H9 (cell line): ENCODE measurements around the gene HLF. TPM values are rescaled to one million over a fixed set of nuclear protein-coding genes. Genes with fewer than 3 reads are reported as not detected.
A peak's percentile ranks its signal among the peaks of the same experiment; 100 is the strongest.

Experiments
- DNase-seq: peaks from one replicate; pipeline ENCODE4 v3.0.0-alpha.2; 2017
- H2AFZ ChIP-seq: one replicate; pipeline ENCODE4 v1.6.1; 2013; ENCODE audit warnings: mild to moderate bottlenecking, low read length, control low read depth, moderate library complexity
- H2AK5ac ChIP-seq: 2 replicates; pipeline ENCODE4 v1.6.1; 2013; ENCODE audit warnings: low read length, control low read depth, mixed read lengths; ENCODE audit not compliant: insufficient read length
- H2BK120ac ChIP-seq: one replicate; pipeline ENCODE4 v1.6.1; 2013; ENCODE audit warnings: low read depth, mild to moderate bottlenecking, low read length, control low read depth, inconsistent platforms; ENCODE audit not compliant: poor library complexity, severe bottlenecking
- H2BK12ac ChIP-seq: 2 replicates; pipeline ENCODE4 v1.6.1; 2013; ENCODE audit warnings: low read length, control low read depth, mixed read lengths, low read depth; ENCODE audit not compliant: insufficient read length
- H2BK15ac ChIP-seq: 2 replicates; pipeline ENCODE4 v1.6.1; 2013; ENCODE audit warnings: low read depth, low read length, control low read depth
- H2BK20ac ChIP-seq: one replicate; pipeline ENCODE4 v1.6.1; 2013; ENCODE audit warnings: low read depth, mild to moderate bottlenecking, low read length, control low read depth, inconsistent platforms; ENCODE audit not compliant: poor library complexity, severe bottlenecking
- H2BK5ac ChIP-seq: 2 replicates; pipeline ENCODE4 v1.6.1; 2013; ENCODE audit warnings: low read length, control low read depth, mixed read lengths; ENCODE audit not compliant: insufficient read length
- H3K14ac ChIP-seq: 2 replicates; pipeline ENCODE4 v1.6.1; 2013; ENCODE audit warnings: low read length, control low read depth; ENCODE audit not compliant: insufficient read depth
- H3K18ac ChIP-seq: 2 replicates; pipeline ENCODE4 v1.6.1; 2013; ENCODE audit warnings: low read depth, mild to moderate bottlenecking, mixed read lengths, low read length, control low read depth; ENCODE audit not compliant: insufficient read length
- H3K23ac ChIP-seq: 2 replicates; pipeline ENCODE4 v1.6.1; 2013; ENCODE audit warnings: low read length, control low read depth, mixed read lengths, low read depth; ENCODE audit not compliant: insufficient read length
- H3K23me2 ChIP-seq: 2 replicates; pipeline ENCODE4 v1.6.1; 2013; ENCODE audit warnings: low read depth, mild to moderate bottlenecking, mixed read lengths, low read length, control low read depth; ENCODE audit not compliant: insufficient read length, poor library complexity, severe bottlenecking
- H3K27ac ChIP-seq: 2 replicates; pipeline ENCODE4 v1.5.1; 2013; ENCODE audit warnings: low read length, control low read depth, mixed read lengths, low read depth; ENCODE audit not compliant: insufficient read length
- H3K27me3 ChIP-seq: 2 replicates; pipeline ENCODE4 v1.6.1; 2013; ENCODE audit warnings: low read length, control low read depth, inconsistent platforms; ENCODE audit not compliant: insufficient read depth
- H3K4ac ChIP-seq: 2 replicates; pipeline ENCODE4 v1.6.1; 2013; ENCODE audit warnings: low read depth, mild to moderate bottlenecking, control low read depth, inconsistent platforms, low read length, moderate library complexity
- H3K4me1 ChIP-seq: 2 replicates; pipeline ENCODE4 v1.6.1; 2013; ENCODE audit warnings: low read length, control low read depth, inconsistent platforms; ENCODE audit not compliant: insufficient read depth
- H3K4me2 ChIP-seq: 2 replicates; pipeline ENCODE4 v1.6.1; 2013; ENCODE audit warnings: low read length, control low read depth, mixed read lengths; ENCODE audit not compliant: insufficient read length, insufficient read depth
- H3K56ac ChIP-seq: 2 replicates; pipeline ENCODE4 v1.6.1; 2013; ENCODE audit warnings: low read depth, mild to moderate bottlenecking, mixed read lengths, low read length, control low read depth; ENCODE audit not compliant: insufficient read length
- H3K79me1 ChIP-seq: 2 replicates; pipeline ENCODE4 v1.6.1; 2013; ENCODE audit warnings: low read depth, mild to moderate bottlenecking, moderate library complexity, low read length, control low read depth, inconsistent platforms; ENCODE audit not compliant: insufficient read depth, poor library complexity, severe bottlenecking
- H3K79me2 ChIP-seq: 2 replicates; pipeline ENCODE4 v1.6.1; 2013; ENCODE audit warnings: low read length, control low read depth, inconsistent platforms; ENCODE audit not compliant: insufficient read depth
- H3K9ac ChIP-seq: 2 replicates; pipeline ENCODE4 v1.6.1; 2013; ENCODE audit warnings: low read length, control low read depth, mixed read lengths; ENCODE audit not compliant: insufficient read length; ENCODE audit errors: extremely low read depth
- H3K9me3 ChIP-seq: one replicate; pipeline ENCODE4 v1.6.1; 2013; ENCODE audit warnings: low read depth, low read length, inconsistent platforms; ENCODE audit not compliant: control insufficient read depth
- H3T11ph ChIP-seq: one replicate; pipeline ENCODE4 v1.6.1; 2013; ENCODE audit warnings: mild to moderate bottlenecking, low read length, control low read depth, inconsistent platforms
- H4K20me1 ChIP-seq: one replicate; pipeline ENCODE4 v1.6.1; 2013; ENCODE audit not compliant: control insufficient read depth, insufficient read length, insufficient read depth
- H4K5ac ChIP-seq: 2 replicates; pipeline ENCODE4 v1.6.1; 2013; ENCODE audit warnings: low read depth, mild to moderate bottlenecking, mixed read lengths, low read length, control low read depth; ENCODE audit not compliant: insufficient read length
- H4K8ac ChIP-seq: replicated peaks from 2 replicates; pipeline ENCODE4 v1.6.1; 2013; ENCODE audit warnings: low read length, control low read depth, mixed read lengths, low read depth; ENCODE audit not compliant: insufficient read length
- H4K91ac ChIP-seq: 2 replicates; pipeline ENCODE4 v1.6.1; 2013; ENCODE audit warnings: low read depth, mild to moderate bottlenecking, moderate library complexity, mixed read lengths, low read length, control low read depth; ENCODE audit not compliant: insufficient read length
- H3K27ac Mint-ChIP-seq, 3 experiments: 2 replicates in 2 of 3; 3 replicates in 1 of 3; pipeline ENCODE4 v1.8.0; 2020 to 2021; ENCODE audit warnings: mixed read lengths in 3 of 3, mild to moderate bottlenecking in 1 of 3, moderate library complexity in 1 of 3
- H3K27me3 Mint-ChIP-seq: 2 replicates; pipeline ENCODE4 v1.8.0; 2021; ENCODE audit warnings: low read depth, mild to moderate bottlenecking, moderate library complexity, mixed read lengths
- H3K36me3 Mint-ChIP-seq, 3 experiments: 2 replicates in 2 of 3; 3 replicates in 1 of 3; pipeline ENCODE4 v1.8.0; 2020 to 2021; ENCODE audit warnings: low read depth in 3 of 3, mixed read lengths in 3 of 3; ENCODE audit not compliant: insufficient read depth in 1 of 3
- H3K4me1 Mint-ChIP-seq, 2 experiments: 2 replicates each; pipeline ENCODE4 v1.8.0; 2020; ENCODE audit warnings: mixed read lengths in 2 of 2
- H3K4me3 Mint-ChIP-seq, 2 experiments: 2 replicates in 1 of 2; 3 replicates in 1 of 2; pipeline ENCODE4 v1.8.0; 2020 to 2021; ENCODE audit warnings: mild to moderate bottlenecking in 2 of 2, mixed read lengths in 2 of 2, moderate library complexity in 1 of 2
- H3K9me3 Mint-ChIP-seq, 2 experiments: 2 replicates in 1 of 2; 3 replicates in 1 of 2; pipeline ENCODE4 v1.8.0; 2020; ENCODE audit warnings: mild to moderate bottlenecking in 2 of 2, mixed read lengths in 2 of 2, moderate library complexity in 1 of 2
- CTCF ChIP-seq: fragments of 200-600 bp; sonication (generic); conservative IDR thresholded peaks from 3 replicates; pipeline ENCODE4 v1.8.0; 2021; ENCODE audit warnings: antibody characterized with exemption, mild to moderate bottlenecking
- WGBS: extraction: QIAGEN DNeasy Blood & Tissue Kit; methylation state at CpG from one replicate; pipeline ENCODE4 v1.1.7; 2013; ENCODE audit warnings: missing lambda C conversion rate, low lambda C conversion rate, mixed read lengths; ENCODE audit not compliant: insufficient read length; ENCODE audit errors: extremely low coverage; 5-methylcytosine and 5-hydroxymethylcytosine counted together
- total RNA-seq: library from RNA; stranded (reverse); gene quantifications from 2 replicates; pipeline ENCODE4 v1.2.1, GENCODE V29; 2021

HLF gene
- total RNA-seq, 1 experiment from 2014 or later = 0.17 TPM

GRCh38 chr17:55308613-55309391 lies 44.0 kb downstream of the HLF start:
- Histone ChIP-seq H3K27ac (no peak overlapping the region), H3K9ac (no peak overlapping the region), H2BK20ac (no peak overlapping the region), H3K79me1 (no peaks in the 10 kb centered on the region), H2BK15ac (no peak overlapping the region), H4K20me1 (no peaks in the 10 kb centered on the region), H3K79me2 (no peaks in the 10 kb centered on the region), H2BK120ac (no peak overlapping the region), H2BK12ac (no peak overlapping the region), H3K4me2 (no peak overlapping the region), H4K5ac (no peak overlapping the region), H3K56ac (no peak overlapping the region), H2AK5ac (no peak overlapping the region), H3K14ac (no peak overlapping the region), H3K18ac (no peak overlapping the region), H3K23ac (no peak overlapping the region), H3K4me1 (no peaks in the 10 kb centered on the region), H2BK5ac (no peak overlapping the region), H3K4ac (no peak overlapping the region), H3K27me3 (no peaks in the 10 kb centered on the region), H4K8ac (no peak overlapping the region), H4K91ac (no peak overlapping the region), H3K23me2 (no peaks in the 10 kb centered on the region), H3K9me3 (no peaks in the 10 kb centered on the region), H2AFZ (no peak overlapping the region), H3T11ph (peak overlapping the region; percentile 39)
- no peaks in the 10 kb centered on the region for H3K36me3 Mint-ChIP-seq
- H3K4me1 Mint-ChIP-seq = peaks cover 16 to 20% of the 10 kb centered on the region in 2 experiments
- no peak for TF ChIP-seq CTCF
- no peaks in the 10 kb centered on the region for H3K27me3 Mint-ChIP-seq
- H3K27ac Mint-ChIP-seq = no peak overlapping the region
- no CpG with 5 or more reads among the region's 9 CpGs for WGBS
- no peak overlapping the region for H3K4me3 Mint-ChIP-seq
- DNase-seq = no peak
- no peaks in the 10 kb centered on the region; a peak in 1 of 5 replicates for H3K9me3 Mint-ChIP-seq
